ENCODE data around the gene TNPO3.

DNA sequence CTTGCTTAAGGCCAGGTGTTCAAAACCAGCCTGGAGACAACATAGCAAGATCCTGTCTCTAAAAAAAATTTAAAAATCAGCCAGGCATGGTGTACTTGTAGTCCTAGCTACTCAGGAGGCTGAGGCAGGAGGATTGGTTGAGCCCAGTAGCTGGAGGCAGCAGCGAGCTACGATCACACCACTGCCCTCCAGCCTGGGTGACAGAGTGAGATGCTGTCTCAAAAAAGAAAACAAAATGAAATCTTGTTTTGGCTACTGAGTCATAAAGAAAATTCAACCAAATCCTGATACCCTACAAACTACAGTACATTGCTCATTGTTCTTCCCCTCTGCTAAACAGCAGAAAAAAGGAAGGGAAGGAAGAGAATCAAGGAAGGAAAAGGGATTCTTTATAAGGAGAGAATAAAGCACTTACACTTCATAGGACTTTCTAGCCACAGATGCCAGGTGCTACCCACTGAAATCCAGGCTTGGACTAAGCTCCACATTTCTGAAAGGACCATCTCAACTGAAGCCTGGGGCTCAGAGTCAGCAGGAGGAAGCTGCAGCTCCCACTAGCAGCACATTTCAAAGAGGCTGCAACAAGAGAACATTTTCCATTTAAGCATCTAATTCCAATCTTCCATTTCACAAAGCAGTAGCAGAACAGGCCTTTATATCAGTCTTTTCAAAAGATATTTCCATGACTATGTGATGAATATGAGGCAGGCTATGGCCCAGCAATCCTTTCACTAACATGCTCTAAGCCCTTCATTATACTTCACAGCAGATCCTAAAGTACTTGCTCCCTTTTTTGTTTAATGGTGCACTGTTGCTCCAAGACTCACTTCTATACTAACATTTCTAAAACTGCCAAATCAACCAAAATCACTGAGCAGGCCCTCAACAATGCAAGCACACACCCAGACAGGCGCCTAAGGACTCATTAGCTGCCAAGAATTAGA lies 13.5 kb downstream of the TNPO3 start:
- TF ChIP-seq, protein P1, sequence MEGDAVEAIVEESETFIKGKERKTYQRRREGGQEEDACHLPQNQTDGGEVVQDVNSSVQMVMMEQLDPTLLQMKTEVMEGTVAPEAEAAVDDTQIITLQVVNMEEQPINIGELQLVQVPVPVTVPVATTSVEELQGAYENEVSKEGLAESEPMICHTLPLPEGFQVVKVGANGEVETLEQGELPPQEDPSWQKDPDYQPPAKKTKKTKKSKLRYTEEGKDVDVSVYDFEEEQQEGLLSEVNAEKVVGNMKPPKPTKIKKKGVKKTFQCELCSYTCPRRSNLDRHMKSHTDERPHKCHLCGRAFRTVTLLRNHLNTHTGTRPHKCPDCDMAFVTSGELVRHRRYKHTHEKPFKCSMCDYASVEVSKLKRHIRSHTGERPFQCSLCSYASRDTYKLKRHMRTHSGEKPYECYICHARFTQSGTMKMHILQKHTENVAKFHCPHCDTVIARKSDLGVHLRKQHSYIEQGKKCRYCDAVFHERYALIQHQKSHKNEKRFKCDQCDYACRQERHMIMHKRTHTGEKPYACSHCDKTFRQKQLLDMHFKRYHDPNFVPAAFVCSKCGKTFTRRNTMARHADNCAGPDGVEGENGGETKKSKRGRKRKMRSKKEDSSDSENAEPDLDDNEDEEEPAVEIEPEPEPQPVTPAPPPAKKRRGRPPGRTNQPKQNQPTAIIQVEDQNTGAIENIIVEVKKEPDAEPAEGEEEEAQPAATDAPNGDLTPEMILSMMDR (IDR thresholded peaks at IDR 0.05) = no peak
- TF ChIP-seq POLR2A (IDR thresholded peaks at IDR 0.05) (no peak), POLR2AphosphoS5 (IDR thresholded peaks at IDR 0.05) (no peak)

Measured in breast epithelium (tissue), 3 donors.